GM18526 (cell line): ENCODE measurements around the gene VAT1L.

Source experiments
- POLR2A ChIP-seq: IDR thresholded peaks from 3 replicates; pipeline ENCODE4 v1.6.1; 2011; ENCODE audit not compliant: insufficient read length; ENCODE audit errors: extremely low read depth

VAT1L gene

DNA sequence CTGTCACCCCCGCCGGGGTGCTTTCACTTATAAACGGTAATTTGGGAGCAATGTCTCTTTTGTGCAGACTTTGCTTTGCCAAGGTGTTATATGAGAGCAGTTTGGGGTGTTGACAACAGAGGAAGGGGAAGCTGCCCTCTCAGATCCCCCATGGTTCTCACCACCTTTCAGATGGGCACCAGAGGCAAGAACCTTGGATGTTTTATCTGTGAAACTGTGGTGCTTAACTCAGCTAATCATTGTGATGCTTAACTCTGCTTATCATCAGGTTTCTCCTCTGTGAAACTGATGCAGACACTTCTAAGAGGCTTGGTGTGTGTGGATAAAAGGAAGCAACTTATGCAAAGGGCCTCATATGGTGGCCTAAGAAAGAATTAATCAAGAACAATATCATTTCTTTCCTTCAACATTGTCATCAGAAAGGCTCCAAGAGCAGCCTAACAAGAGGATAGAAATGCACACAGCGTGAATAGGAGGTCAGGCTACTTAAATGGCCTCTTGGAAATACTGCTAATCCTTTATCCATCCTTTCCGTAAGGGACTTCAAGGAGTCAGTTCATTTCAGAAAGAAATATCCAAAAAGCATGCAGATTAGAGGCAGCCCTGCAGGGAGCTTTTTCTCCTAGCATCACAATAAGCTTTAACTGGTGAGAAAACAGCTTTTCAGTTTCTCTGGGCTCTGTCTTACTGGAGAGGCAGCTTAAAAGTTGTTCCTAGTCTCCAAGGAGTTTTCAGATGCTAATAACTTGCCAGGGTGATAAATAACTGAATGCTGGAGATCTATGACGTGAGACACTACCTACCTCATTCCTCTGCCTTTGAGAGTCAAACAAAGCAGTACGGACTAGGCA lies 178.9 kb downstream of the VAT1L start:
- no peak for TF ChIP-seq POLR2A

DNA sequence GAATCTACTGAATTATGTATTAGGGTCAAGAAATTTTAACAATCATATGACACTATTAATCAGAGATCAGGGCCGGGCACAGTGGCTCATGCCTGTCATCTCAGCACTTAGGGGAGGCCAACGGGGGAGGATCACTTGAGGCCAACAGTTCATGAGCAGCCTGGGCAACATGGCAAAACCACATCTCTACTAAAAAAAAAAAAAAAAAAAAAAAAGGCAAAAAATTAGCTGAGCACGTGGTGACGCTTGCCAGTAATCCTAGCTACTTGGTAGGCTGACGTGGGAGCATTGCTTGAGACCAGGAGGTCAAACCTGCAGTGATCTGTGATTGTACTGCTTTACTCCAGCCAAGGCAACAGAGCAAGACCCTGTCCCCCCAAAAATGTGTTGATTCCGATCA lies 181.5 kb downstream of the VAT1L start:
- no peak for TF ChIP-seq POLR2A

DNA sequence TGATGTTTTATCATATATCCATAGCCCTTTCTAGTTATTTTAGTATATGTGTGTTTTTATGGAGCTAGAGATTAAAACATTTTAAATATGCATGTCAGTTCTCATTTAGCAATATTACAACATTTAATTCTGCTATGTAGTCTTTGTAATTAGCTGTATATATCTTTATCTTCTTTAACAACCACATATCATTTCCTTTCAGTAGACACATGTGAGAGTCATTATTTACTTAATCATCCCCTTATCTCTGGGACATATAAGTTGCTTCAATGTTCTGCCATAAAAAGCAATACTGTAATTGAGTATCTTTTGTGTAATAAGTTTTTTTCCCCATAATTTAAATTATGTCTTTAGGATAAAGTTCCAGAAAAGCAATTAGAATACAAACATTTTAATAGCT lies 182.0 kb downstream of the VAT1L start:
- TF ChIP-seq POLR2A = no peak

DNA sequence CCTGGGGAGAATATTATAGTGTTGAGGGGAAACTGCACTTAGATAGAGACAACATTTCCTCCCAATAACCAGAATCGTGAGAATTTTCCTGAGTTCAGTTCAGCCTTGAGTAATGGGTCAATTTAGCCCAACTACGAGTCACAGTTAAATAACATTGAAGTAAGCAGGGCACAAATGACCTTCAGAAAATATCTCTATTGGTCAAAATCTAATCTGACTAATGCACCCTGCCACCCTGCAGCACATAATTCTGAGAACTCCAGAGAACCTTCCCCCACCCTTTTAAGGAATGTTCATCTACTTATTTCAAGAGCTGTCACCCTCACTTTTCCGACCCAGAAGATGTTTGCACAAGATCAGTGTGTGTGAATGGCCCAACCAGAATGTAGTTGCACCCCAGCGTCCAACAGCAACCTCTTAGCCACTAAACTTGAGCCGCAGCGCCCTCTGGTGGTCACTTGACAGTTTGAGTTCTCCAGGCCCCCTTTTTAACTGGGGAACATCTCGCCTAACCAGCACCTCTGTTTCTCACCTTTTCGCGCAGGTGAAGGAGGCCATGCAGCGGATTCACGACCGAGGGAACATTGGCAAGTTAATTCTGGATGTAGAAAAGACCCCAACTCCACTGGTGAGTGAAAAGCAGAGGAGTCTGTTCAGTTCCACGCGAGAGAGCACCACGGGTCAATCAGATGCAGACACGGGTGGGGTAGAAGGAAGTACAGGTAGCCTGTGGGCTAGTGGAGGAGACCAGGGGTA lies 183.1 kb downstream of the VAT1L start:
- TF ChIP-seq POLR2A = no peak

DNA sequence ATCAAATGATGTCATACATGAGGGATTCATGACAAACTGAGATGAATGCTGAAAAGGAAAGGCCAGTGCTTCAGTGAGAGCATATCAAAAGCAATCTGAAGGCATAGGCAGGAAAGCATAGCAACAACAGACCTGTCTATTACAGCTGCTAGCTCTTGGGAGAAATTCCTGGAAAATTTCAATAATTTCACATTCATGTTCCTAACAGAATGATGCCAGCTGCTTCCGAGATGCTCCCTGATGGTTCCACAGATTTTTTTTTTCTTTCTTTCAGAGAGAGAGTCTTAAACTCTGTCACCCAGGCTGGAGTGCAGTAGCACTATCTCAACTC lies 183.7 kb downstream of the VAT1L start:
- TF ChIP-seq POLR2A = no peak

DNA sequence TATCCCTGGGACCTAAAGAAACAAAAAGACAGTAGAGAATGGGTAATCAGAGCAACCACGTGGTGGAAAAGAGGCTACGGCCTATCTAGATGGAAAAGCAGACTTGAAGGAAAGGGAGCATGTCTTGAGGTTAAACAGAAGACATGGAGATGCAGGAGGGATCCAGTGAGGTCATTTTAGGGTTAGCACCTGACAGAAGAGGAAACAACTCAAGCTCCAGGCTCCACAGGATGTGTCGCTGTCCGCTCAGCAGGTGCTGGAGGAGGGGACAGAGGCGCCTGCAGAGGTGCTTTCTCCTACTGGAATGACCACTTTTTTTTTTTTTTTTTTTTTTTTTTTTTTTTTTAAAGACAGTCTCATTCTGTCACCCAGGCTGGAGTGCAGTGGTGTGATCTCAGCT lies 186.5 kb downstream of the VAT1L start:
- TF ChIP-seq POLR2A = no peak

DNA sequence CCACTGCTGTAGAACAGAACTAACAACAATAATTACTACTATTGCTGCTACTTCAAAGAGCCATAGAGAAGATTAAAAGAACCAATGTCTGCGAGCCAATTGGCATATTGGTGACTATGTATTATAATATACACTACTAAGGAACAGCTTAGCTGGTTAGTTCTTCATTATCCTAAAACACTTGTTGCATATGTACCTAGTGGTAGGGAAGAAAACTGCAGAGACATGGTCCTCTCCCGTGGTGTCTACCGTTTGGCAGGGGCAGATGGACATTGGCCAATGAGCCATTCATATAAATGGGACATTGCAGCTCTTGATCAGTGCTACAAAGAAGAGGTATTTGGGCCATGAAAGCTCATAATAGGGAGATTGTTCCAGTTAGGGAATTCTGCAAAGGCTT lies 187.6 kb downstream of the VAT1L start:
- TF ChIP-seq POLR2A = no peak

DNA sequence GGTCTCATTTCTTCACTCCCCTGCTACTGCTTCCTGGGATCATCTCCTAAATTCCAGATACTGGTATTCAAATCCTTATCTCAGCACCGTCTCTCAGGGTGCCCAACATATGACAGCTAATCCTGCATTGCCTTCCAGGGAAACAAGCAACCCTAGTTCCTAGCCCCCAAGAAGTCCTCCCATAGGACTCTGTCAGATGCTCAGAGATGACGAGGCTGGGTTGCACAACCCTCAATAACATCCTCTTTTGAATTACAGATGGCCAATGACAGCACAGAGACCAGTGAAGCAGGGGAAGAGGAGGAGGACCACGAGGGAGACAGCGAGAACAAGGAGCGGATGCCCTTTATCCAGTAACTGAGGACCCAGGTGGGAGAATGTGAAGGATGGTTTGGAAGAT lies 189.0 kb downstream of the VAT1L start:
- TF ChIP-seq POLR2A = no peak

DNA sequence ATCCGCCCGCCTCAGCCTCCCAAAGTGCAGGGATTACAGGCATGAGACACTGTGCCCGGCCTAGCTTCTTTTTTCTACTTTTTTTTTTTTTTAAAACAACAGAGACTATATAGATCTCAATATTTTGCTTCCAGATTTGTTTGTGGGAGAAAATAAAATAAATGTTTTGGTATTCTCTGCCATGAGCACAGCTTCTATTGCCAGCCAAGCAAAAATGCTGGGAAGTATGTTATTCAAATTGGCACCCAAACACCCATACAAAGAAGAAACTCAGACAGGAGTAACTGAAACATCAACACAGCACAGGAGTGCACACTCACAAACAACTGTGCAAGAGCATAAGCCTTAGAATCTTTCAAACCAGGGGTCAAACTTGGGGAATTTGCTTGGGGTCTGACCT lies 196.7 kb downstream of the VAT1L start:
- no peak for TF ChIP-seq POLR2A

DNA sequence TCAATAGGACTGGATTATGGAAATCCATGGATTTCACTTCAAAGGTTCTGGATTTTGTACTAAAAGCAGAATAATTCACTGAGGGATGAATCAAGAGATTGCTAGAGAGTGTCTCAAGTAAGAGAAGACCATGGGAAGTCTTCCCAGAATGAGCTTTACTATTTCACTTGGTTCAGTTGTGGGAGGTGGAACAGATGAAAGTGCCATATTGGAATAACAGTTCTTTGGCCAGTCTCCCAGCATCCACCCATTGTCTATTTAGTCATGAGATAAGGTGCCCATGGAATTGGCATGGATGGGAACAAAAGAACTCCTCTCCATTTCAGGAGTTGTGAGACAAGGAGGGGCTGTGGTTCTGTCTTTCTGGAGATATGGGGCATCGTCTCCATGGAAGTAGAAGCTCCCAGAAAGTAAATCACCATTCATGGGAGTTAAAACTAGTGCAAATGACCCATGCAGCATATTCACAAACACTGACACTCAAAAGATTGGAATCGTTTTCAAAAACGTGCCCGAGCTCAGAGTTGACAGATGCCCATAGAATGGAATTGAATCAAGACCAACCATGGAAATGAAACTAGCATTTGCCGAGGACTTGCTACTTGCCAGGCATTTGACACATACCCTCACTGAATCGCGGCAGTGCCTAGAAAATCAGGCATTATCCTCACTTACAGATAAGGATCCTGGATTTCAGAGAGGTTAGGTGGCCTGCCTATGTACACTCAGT lies 197.8 kb downstream of the VAT1L start:
- no peak for TF ChIP-seq POLR2A

DNA sequence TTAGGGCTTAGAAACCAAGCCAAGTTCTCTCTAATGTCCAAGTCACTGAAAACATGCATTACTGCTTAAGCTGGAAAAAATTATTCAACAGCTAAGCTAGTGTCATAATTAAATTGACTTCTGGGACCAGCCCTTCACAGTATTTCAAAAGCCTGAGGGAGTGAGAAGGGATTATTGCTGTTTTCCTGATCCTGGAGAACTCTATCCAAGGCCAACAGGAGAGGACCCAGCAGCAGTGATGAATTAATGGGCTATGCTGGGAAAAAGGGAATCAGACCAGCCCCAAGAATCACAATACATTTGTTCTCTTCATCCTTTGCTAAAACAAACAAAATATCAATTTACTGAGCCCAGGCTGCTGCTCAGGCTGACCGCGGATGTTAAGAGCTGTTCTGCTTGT lies 199.4 kb downstream of the VAT1L start:
- no peak for TF ChIP-seq POLR2A

DNA sequence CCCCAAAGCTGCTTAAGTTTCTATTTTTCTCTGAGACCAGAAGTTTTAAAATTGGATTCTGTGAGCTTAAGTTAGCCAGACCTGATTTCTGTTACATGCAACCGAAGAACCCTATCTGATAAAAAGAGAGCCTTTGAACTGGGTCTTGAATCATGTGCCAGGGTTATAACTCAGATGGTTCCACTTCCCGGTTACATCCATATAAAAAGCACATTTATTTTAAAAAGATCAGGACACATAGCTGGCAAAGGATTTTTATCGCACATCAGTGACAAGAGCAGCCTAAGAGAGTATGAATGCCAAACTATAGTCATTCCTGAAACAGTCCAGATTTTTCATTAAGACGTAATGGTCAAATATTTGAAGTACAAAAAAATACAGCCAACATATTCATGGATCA lies 201.5 kb downstream of the VAT1L start:
- TF ChIP-seq POLR2A = no peak

DNA sequence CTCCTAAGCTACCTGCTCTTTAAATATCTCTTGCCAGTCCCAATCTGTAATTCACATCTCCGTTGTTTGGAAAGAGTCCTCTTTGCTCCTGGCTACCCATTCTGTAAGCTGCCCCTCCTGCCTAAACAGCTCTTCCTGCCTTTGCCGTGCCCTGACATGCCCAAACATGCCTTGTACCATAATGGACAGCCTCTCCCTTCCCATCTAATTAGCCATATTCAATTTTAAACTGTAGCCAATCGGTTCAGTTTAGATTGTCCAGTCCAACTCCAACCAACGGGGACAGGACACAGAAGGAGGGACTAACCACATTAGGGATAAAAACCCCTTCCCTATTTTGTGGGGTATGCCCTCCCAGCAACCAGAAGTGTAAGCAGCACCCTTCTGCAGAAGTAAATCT lies 203.3 kb downstream of the VAT1L start:
- no peak for TF ChIP-seq POLR2A

DNA sequence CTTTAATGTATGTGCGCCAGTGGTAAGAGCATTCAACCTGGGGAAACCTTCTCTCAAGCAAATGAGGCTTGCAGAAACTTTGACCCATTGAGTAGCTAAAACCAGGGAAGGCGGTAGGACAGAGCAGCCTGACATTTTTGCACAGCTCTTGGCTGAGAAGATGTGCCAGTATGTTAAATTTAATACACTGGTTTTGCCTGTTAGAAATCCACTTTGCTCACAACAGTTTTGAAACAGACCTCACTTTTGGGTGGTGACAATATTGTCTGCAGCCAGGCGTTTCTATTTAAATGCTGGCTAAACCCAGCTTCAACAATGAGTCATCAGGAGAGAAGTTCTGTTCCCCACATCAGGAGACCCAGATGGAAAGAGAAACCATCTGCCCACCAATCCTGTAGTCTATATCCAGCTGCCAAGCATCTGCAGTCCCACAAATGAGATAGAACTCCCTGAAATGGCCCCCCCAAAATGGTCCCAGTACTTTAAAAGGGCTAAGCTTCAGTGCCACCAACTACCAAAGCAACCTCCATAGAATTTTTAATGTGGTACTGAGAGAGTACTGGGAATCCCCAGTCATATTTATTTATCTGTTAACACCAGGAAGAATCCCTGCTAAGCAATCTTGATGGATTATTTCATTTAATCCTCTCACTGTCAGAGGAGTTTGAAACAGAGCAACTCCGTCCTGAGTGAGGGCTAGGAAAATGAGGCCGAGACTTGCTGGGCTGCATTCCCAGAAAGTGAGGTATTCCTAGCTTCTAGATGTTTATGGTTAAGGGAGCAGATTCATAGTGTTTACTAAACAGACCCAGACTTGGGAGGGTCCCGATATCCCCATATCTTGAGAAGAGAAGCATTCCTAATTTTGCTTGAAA lies 205.0 kb downstream of the VAT1L start:
- no peak for TF ChIP-seq POLR2A

DNA sequence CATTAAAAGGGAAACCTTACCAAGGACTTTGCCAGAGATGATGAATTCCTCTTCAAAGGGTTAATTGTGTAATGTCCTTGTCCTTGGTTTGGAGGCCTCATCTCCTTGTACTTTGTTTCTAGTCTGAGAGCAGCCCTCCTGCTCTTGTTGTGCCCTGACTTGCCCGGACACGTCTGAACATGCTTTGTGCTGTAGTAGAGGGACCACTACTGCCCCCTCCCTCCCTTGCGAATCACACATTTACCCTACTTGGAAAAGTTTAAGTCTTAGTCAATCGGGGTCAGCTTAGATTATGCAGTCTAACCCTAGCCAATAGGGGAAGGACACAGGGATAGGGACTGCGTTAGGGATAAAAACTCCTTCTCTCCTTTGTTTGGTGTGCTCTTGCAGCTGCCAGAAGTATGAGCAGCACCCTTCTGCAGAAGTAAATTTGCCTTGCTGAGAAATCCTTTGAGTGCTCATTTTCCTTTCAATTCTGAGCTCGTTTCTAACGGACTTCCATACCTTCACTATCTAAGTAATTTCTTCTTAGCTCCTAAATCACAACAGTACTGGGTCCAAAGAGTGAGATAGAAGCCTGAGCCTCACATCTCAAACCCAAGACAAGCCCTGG lies 207.6 kb downstream of the VAT1L start:
- TF ChIP-seq POLR2A = no peak
